ENCODE measurements around the gene SRC. TPM values are rescaled to one million over a fixed set of nuclear protein-coding genes. Genes with fewer than 3 reads are reported as not detected.

Gene SRC
- total and polyA plus RNA-seq, 2 of the 8 experiments (the other 6 are each of a cell fraction or from before 2014, with no cell fraction given): 27.6 to 28.8 TPM

- Histone ChIP-seq H3K18ac (ENCODE audit: extremely low read depth, low read length) (no peak overlapping the region), H3K4me2 (ENCODE audit: insufficient read depth in 1 of 2, low read depth in 2 of 2, low read length in 2 of 2) (no peak overlapping the region), H3K56ac (replicated peaks; ENCODE audit: insufficient read length, low read depth, low read length) (no peak overlapping the region), H3K79me2 (ENCODE audit: control insufficient read depth in 1 of 2, insufficient read depth in 2 of 2, low read length in 2 of 2) (peaks cover 3 to 24% of the 10 kb centered on the region in 2 experiments; a peak in 3 of 4 replicates), H2BK20ac (ENCODE audit: low read length) (no peak overlapping the region), H3K79me1 (ENCODE audit: low read depth, low read length) (peaks cover 5% of the 10 kb centered on the region; the same call in 1 of the 2 replicates), H3K4me1 (replicated peaks in 1 of 4; ENCODE audit: control insufficient read depth in 3 of 4, insufficient read depth in 4 of 4, low read length in 3 of 4) (peaks cover 0 to 5% (median 4%) of the 10 kb centered on the region in 4 experiments; a peak in 4 of 7 replicates), H3K14ac (ENCODE audit: insufficient read length) (no peak overlapping the region), H3K9me3 (ENCODE audit: insufficient read depth in 2 of 2, low read depth in 1 of 2, low read length in 1 of 2) (no peaks in the 10 kb centered on the region), H2BK15ac (ENCODE audit: low read length) (no peak overlapping the region), H3K36me3 (ENCODE audit: control insufficient read depth in 2 of 4, insufficient read depth in 4 of 4, low read length in 3 of 4) (no peaks in the 10 kb centered on the region), H3K9ac (replicated peaks in 1 of 4; ENCODE audit: extremely low read depth in 1 of 4, low read depth in 3 of 4, low read length in 3 of 4) (no peak overlapping the region), H3K23me2 (ENCODE audit: low read depth, low read length) (no peaks in the 10 kb centered on the region; the same call in 1 of the 2 replicates), H3K4me3 (ENCODE audit: extremely low read depth in 1 of 4, insufficient read depth in 2 of 4, low read depth in 3 of 4, low read length in 4 of 4) (no peak overlapping the region), H2AFZ (ENCODE audit: low read length) (no peak overlapping the region), H2BK12ac (ENCODE audit: low read depth, low read length) (no peak overlapping the region), H2AK5ac (ENCODE audit: low read depth, low read length) (no peak overlapping the region), H4K5ac (ENCODE audit: insufficient read length, low read depth, low read length) (no peak overlapping the region), H2BK5ac (ENCODE audit: low read depth, low read length) (no peak overlapping the region), H3K27me3 (replicated peaks in 1 of 4; ENCODE audit: control insufficient read depth in 3 of 4, extremely low read depth in 1 of 4, insufficient read depth in 3 of 4, low read length in 3 of 4) (no peaks in the 10 kb centered on the region), H3K23ac (ENCODE audit: insufficient read length) (no peak overlapping the region), H4K8ac (ENCODE audit: extremely low read depth, insufficient read depth, low read length) (no peak overlapping the region), H4K91ac (replicated peaks; ENCODE audit: insufficient read length, low read length) (no peak overlapping the region), H3K4ac (replicated peaks; ENCODE audit: insufficient read length, low read depth, low read length) (no peak overlapping the region), H4K20me1 (replicated peaks in 1 of 2; ENCODE audit: control insufficient read depth in 1 of 2, insufficient read depth in 2 of 2, low read length in 2 of 2) (peaks cover 0 to 6% of the 10 kb centered on the region in 2 experiments), H2BK120ac (replicated peaks; ENCODE audit: low read depth, low read length) (no peak overlapping the region), H3K27ac (ENCODE audit: low read depth, low read length) (no peak overlapping the region)
- DNase-seq (ENCODE audit: low read depth in 1 of 2, low spot score in 2 of 2) (no peak), FAIRE-seq (no peak)
- ChIA-PET POLR2A (ENCODE audit: partially characterized antibody) (interaction anchor here (1.4 to 8.3 kb wide), 6 partner anchors 10 to 114 kb away, joined by 3 to 50 read pairs (median 7); no protein-coding TSS in a partner anchor), CTCF (ENCODE audit: partially characterized antibody) (interaction anchor here (0.8 to 2.0 kb wide), 8 partner anchors 12 to 272 kb away, joined by 3 to 8 read pairs (median 4); no protein-coding TSS in a partner anchor)
- 90% methylated on average over 4 of the region's 4 CpGs; no CpG with 5 or more reads in 1 of the 2 experiments for WGBS, 2 experiments (ENCODE audit: extremely low coverage in 1 of 2, insufficient coverage in 1 of 2, insufficient read length in 1 of 2, insufficient replicate concordance in 2 of 2, low coverage in 1 of 2, low lambda C conversion rate in 2 of 2, missing lambda C conversion rate in 1 of 2)
- TF ChIP-seq EP300 (IDR thresholded peaks at IDR 0.05; ENCODE audit: borderline replicate concordance in 1 of 2, low read depth in 2 of 2, low read length in 2 of 2) (no peak), TAF1 (IDR thresholded peaks at IDR 0.05; ENCODE audit: low read depth, low read length) (no peak), RAD21 (IDR thresholded peaks at IDR 0.05 in 1 of 2, conservative IDR thresholded peaks at IDR 0.05 in 1 of 2; ENCODE audit: low read depth in 2 of 2, low read length in 2 of 2) (no peak), JUN (IDR thresholded peaks at IDR 0.05; ENCODE audit: low read depth, low read length) (no peak), SIRT6 (IDR thresholded peaks at IDR 0.05; ENCODE audit: low read length) (no peak), CTBP2 (IDR thresholded peaks at IDR 0.05; ENCODE audit: borderline replicate concordance, insufficient read depth, insufficient read length, low read length) (no peak), EZH2 (IDR thresholded peaks at IDR 0.05; ENCODE audit: low read depth, low read length, severe bottlenecking) (no peak), RXRA (IDR thresholded peaks at IDR 0.05; ENCODE audit: insufficient read depth, low read depth, low read length) (no peak), CBX8 (IDR thresholded peaks at IDR 0.05; ENCODE audit: borderline replicate concordance, low read depth, low read length) (no peak), TCF12 (IDR thresholded peaks at IDR 0.05; ENCODE audit: low read depth, low read length) (no peak), GTF2F1 (IDR thresholded peaks at IDR 0.05; ENCODE audit: borderline replicate concordance, low read depth, low read length) (no peak), KDM5A (IDR thresholded peaks at IDR 0.05; ENCODE audit: low read length) (no peak), BCL11A (IDR thresholded peaks at IDR 0.05; ENCODE audit: low read depth in 2 of 2, low read length in 2 of 2) (no peak), CHD2 (IDR thresholded peaks at IDR 0.05; ENCODE audit: low read length) (no peak)
These were observed 2.0 kb upstream of the SRC start for GRCh38 chr20:37343994-37344355.

Measured in H1 (cell line).